Activated gamma-delta T cell (primary cell): ENCODE data around the gene METTL5.

Source experiments
- DNase-seq: peaks from one replicate; lab custom pipeline; 2025; lab: John Stamatoyannopoulos, UW

METTL5 gene

DNA sequence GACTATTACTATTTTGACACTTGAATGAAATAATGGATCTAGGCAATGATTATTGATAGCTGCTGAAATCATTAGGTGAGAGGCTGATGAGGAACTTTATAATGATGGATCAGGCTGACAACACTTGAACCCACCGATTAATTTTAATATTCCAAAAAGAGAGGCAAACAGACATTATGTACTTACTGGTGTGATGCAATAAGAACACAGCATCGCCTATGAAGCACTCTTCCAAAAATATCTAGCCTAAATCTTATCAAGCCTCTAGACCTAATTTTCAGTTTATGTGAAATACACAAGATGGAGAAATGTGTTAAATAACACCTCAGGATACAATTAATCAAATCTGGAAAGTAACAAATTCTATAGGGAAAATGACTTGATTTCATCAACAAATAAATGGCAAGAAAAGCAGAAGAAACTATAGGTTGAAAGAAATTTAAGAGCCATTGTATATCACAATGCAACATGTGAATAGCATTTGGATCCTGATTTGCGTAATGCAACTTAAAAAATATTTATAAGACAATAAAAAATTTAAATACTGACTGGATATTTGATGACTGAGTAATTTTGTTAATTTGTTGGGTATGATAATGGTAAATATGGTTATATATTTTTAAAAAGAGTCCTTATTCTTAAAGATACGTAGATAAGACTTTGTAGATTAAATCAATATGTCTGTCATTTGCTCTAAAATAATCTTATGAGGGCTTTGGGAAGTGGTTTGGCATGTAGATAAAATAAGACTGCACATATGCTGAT is 43.3 kb downstream of the METTL5 start:
- no peak for DNase-seq

DNA sequence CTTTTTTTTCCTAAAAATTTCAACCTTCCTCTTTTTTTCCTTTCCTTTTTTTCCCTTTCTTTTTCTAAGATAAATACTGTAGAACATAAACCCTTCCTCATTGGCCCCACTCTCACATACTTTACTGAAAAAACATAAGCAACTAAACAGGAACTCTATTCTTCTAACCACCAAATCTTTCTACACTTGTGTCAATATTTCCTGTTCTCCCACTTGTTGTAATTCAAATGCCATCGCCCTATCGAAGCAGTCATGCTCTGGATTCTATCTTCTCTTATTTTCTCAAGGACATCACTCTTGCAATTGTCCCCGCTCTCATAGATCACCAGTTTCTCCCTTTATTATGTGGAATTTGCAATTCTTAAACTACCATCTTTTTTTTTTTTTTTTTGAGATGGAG is 46.3 kb downstream of the METTL5 start:
- DNase-seq = no peak

DNA sequence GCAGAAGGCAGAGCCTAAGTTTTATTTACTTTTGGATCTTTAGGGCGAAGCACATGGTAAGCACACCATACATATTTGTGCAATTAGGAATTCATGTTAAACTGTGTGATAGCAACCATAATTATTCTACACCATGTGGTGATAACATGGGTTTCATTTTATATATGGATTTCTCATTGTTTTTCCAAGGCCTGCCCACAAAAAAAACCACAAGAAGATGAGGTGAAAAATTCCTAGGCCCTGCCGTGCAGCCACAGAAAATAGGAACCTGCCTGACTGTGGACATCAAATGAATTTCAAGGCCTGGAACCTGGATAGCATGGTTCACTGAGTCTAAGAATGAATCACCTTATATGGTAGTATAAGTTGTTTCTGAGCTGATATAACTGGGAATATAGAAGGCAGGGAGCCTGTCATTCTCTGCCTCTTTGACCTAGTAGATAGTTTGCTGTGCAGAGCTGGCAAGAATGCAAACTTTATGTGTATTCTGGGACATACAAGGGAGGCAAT is 48.4 kb downstream of the METTL5 start:
- DNase-seq = no peak

- no peak for DNase-seq
Observed at GRCh38 chr2:169775765-169776164, 48.9 kb downstream of the METTL5 start.

- DNase-seq = no peak
Observed at GRCh38 chr2:169775354-169775753, 49.4 kb downstream of the METTL5 start.

- DNase-seq = no peak
Observed at GRCh38 chr2:169772651-169773050, 52.1 kb downstream of the METTL5 start.

DNA sequence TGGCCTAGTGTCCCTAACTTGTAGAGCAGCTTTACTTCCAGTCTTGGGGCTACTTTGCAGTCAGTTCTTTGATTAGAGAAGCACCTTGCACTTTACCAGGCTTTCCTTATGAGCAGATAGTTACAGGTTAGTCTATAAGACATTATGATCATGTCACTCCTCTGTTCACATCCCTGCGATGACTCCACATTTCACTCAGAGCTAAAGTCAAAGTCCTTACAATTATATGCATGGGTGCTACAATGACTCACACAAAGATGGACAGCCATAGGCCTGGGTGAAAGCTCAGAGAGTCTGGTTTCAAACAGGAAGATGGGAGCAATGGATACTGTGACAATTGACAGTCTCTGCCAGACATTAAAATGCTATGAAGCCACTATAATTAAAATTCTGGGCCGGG is 53.1 kb downstream of the METTL5 start:
- DNase-seq = no peak

- no peak for DNase-seq
Observed at GRCh38 chr2:169771021-169771420, 53.7 kb downstream of the METTL5 start.

DNA sequence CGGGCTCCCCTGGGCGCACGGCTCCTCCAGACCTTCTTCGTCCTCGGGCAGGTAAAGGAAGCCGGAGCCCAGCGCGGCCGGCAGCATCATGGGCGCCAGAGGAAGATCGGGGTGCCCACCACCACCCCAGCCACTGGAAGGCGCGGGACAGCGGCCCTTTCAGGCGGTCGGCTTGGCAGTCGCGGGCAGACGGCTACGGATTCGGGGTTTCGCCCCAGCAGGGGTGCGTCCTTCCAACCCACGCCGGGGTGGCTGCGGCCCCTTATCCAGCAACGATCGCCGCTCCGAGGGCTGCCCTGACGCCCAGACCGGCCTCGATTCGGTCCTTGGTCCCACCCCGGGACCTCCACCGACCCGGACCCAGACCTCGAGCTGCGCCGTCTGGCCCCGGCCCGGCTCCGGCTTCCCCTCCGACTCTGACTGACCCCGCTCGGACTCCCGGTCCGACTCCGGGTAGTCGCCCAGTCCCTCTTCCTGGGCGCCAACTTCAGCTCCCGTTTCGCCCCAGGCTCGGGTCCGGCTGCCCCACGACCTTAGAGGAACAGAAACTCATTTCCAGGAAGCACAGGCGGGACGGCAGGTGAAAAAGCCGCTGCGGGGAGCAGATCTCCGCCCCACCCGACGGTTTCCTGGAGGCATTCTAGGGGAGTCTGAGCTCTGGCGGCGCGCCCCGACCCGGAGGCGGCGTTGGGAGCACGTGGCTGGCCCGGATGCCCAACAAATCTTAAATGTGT is 56.3 kb downstream of the METTL5 start:
- peak; percentile 10 for DNase-seq

GRCh38 chr2:169767243-169767888 is 57.3 kb downstream of the METTL5 start:
- no peak for DNase-seq

DNA sequence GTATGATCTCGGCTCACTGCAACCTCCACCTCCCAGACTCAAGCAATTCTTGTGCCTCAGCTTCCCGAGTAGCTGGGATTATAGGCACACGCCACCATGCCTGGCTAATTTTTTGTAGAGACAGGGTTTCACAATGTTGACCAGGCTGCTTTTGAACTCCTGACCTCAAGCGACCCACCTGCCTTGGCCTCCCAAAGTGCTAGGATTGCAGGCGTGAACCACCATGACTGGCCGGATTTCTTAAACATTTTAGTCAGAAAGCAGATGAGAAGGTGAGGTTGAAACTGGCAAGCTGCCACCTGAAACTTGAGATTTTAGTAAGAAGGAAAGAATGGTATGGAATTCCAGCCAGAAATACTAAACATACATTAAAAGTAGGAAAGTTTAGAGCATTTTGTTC is 59.2 kb downstream of the METTL5 start:
- no peak for DNase-seq

GRCh38 chr2:169761970-169762292 is 62.8 kb downstream of the METTL5 start:
- DNase-seq = no peak
